SK-N-SH (cell line): ENCODE data around the gene TTC3. TPM values are rescaled to one million over a fixed set of nuclear protein-coding genes. Genes with fewer than 3 reads are reported as not detected.

Experiments used
- CTCF ChIA-PET: fragments of 300-600, 350-600 bp; formaldehyde crosslinking; extraction: SDS; loops from one replicate; lab custom pipeline; 2021; lab: Yijun Ruan, JAX
- POLR2A ChIA-PET: fragments of 350-600 bp; sonication (Branson Sonifier 250); formaldehyde crosslinking; extraction: SDS; loops from one replicate; lab custom pipeline; 2020; ENCODE audit warnings: antibody characterized with exemption, inconsistent platforms; lab: Yijun Ruan, JAX
- DNase-seq: peaks from one replicate; pipeline ENCODE4 v3.0.0; 2012
- H2AFZ ChIP-seq: fragments of 200-600 bp; sonication (generic); 2 replicates; pipeline ENCODE4 v1.8.1; 2016; ENCODE audit warnings: antibody characterized with exemption, mild to moderate bottlenecking, low read depth
- H3F3A ChIP-seq: fragments of 200-600 bp; sonication (generic); replicated peaks from 2 replicates; pipeline ENCODE3; 2016; ENCODE audit warnings: antibody characterized with exemption, mild to moderate bottlenecking; ENCODE audit not compliant: insufficient read depth
- H3K27ac ChIP-seq, 2 experiments: fragments of 200-500 bp in 1 of 2; fragments of 200-600 bp in 1 of 2; sonication (Bioruptor generic) in 1 of 2; sonication (generic), shearing (Covaris generic) in 1 of 2; 2 replicates each; pipeline versions ENCODE4 v1.5.1 to v1.6.1; 2014 to 2016; ENCODE audit warnings: low read depth in 2 of 2, inconsistent platforms in 1 of 2, low read length in 1 of 2, mild to moderate bottlenecking in 1 of 2, mixed read lengths in 1 of 2
- H3K27me3 ChIP-seq: fragments of 200-600 bp; sonication (generic), shearing (Covaris generic); 2 replicates; pipeline ENCODE4 v1.6.1; 2016; ENCODE audit warnings: mixed run types; ENCODE audit not compliant: insufficient read depth
- H3K36me3 ChIP-seq, 2 experiments: fragments of 200-500 bp in 1 of 2; fragments of 200-600 bp in 1 of 2; sonication (Bioruptor generic) in 1 of 2; sonication (generic) in 1 of 2; replicated peaks in 1 of 2; 2 replicates each; pipeline versions ENCODE3 to v1.5.1; 2014 to 2016; ENCODE audit warnings: low read length in 1 of 2, mild to moderate bottlenecking in 1 of 2; ENCODE audit not compliant: insufficient read depth in 2 of 2, control insufficient read depth in 1 of 2
- H3K4me1 ChIP-seq, 2 experiments: fragments of 200-500 bp in 1 of 2; fragments of 200-600 bp in 1 of 2; sonication (Bioruptor generic) in 1 of 2; sonication (generic), shearing (Covaris generic) in 1 of 2; 2 replicates each; pipeline versions ENCODE4 v1.5.1 to v1.6.1; 2014 to 2016; ENCODE audit warnings: low read depth in 1 of 2, low read length in 1 of 2, mixed run types in 1 of 2; ENCODE audit not compliant: insufficient read depth in 2 of 2, control insufficient read depth in 1 of 2
- H3K4me2 ChIP-seq: fragments of 200-600 bp; sonication (generic), shearing (Covaris generic); 2 replicates; pipeline ENCODE4 v1.6.1; 2017; ENCODE audit warnings: mixed run types
- H3K4me3 ChIP-seq, 2 experiments: fragments of 200-500 bp in 1 of 2; fragments of 200-600 bp in 1 of 2; sonication (Bioruptor generic) in 1 of 2; sonication (generic), shearing (Covaris generic) in 1 of 2; 2 replicates each; pipeline versions ENCODE4 v1.5.1 to v1.8.1; 2014 to 2016; ENCODE audit warnings: low read depth in 2 of 2, inconsistent platforms in 1 of 2, low read length in 1 of 2, mild to moderate bottlenecking in 1 of 2, mixed read lengths in 1 of 2, moderate library complexity in 1 of 2
- H3K79me2 ChIP-seq: fragments of 200-600 bp; sonication (generic); 2 replicates; pipeline ENCODE4 v1.8.1; 2017; ENCODE audit warnings: mild to moderate bottlenecking; ENCODE audit not compliant: insufficient read depth
- H3K9ac ChIP-seq: fragments of 200-600 bp; sonication (generic); 2 replicates; pipeline ENCODE4 v1.6.1; 2017; ENCODE audit warnings: mixed run types
- H3K9me2 ChIP-seq: fragments of 200-600 bp; sonication (generic); 2 replicates; pipeline ENCODE4 v1.6.1; 2017; ENCODE audit warnings: mixed run types
- H3K9me3 ChIP-seq: fragments of 200-600 bp; sonication (generic); 2 replicates; pipeline ENCODE4 v1.6.1; 2017; ENCODE audit warnings: mixed run types, mild to moderate bottlenecking, moderate library complexity
- H4K20me1 ChIP-seq: fragments of 200-600 bp; sonication (generic); 2 replicates; pipeline ENCODE4 v1.6.1; 2017; ENCODE audit warnings: mild to moderate bottlenecking, mixed run types; ENCODE audit not compliant: insufficient read depth
- CTCF ChIP-seq: fragments of 200-600 bp; sonication (generic); IDR thresholded peaks from 2 replicates; pipeline ENCODE4 v1.6.1; 2017; ENCODE audit warnings: antibody characterized with exemption, mild to moderate bottlenecking, moderate library complexity
- ELF1 ChIP-seq: IDR thresholded peaks from 2 replicates; pipeline ENCODE4 v1.4.0; 2012
- EP300 ChIP-seq, 2 experiments: IDR thresholded peaks; 2 replicates each; pipeline versions ENCODE4 v1.4.0 to v1.6.1; 2012; ENCODE audit warnings: borderline replicate concordance in 1 of 2, low read depth in 1 of 2, low read length in 1 of 2
- FOSL2 ChIP-seq: IDR thresholded peaks from 2 replicates; pipeline ENCODE4 v1.4.0; 2012; ENCODE audit warnings: low read depth, mild to moderate bottlenecking, moderate library complexity, borderline replicate concordance
- FOXJ3 ChIP-seq: sonication (generic); formaldehyde crosslinking; IDR thresholded peaks from 2 replicates; pipeline ENCODE4 v1.5.1; 2020; ENCODE audit warnings: mild to moderate bottlenecking, missing genetic modification reagents
- FOXM1 ChIP-seq: IDR thresholded peaks from 2 replicates; pipeline ENCODE4 v1.4.0; 2012; ENCODE audit warnings: low read depth, mild to moderate bottlenecking
- MEF2A ChIP-seq: IDR thresholded peaks from 2 replicates; pipeline ENCODE4 v1.4.0; 2012; ENCODE audit warnings: low read depth, borderline replicate concordance
- MXI1 ChIP-seq: IDR thresholded peaks from 2 replicates; pipeline ENCODE4 v1.6.1; 2012; ENCODE audit warnings: mild to moderate bottlenecking, low read depth, low read length, improper control_type of control experiment
- NFIC ChIP-seq: IDR thresholded peaks from 2 replicates; pipeline ENCODE4 v1.4.0; 2012; ENCODE audit warnings: borderline replicate concordance
- PBX3 ChIP-seq: IDR thresholded peaks from 2 replicates; pipeline ENCODE4; 2012
- POLR2AphosphoS5 ChIP-seq: IDR thresholded peaks from 2 replicates; pipeline ENCODE4 v1.6.1; 2012; ENCODE audit warnings: low read depth, low read length
- RAD21 ChIP-seq: IDR thresholded peaks from 2 replicates; pipeline ENCODE4 v1.6.1; 2012; ENCODE audit warnings: mild to moderate bottlenecking, low read length
- REST ChIP-seq: IDR thresholded peaks from 2 replicates; pipeline ENCODE4 v1.6.1; 2012; ENCODE audit warnings: mild to moderate bottlenecking, low read depth, low read length, moderate library complexity
- USF1 ChIP-seq: IDR thresholded peaks from 2 replicates; pipeline ENCODE4 v1.4.0; 2012; ENCODE audit warnings: low read depth, borderline replicate concordance
- YY1 ChIP-seq: IDR thresholded peaks from 2 replicates; pipeline ENCODE4 v1.4.0; 2012; ENCODE audit warnings: low read depth, mild to moderate bottlenecking
- WGBS: methylation state at CpG from one replicate; pipeline ENCODE4 v1.1.6; 2017; ENCODE audit warnings: low lambda C conversion rate; 5-methylcytosine and 5-hydroxymethylcytosine counted together
- polyA plus RNA-seq, 3 experiments: library from polyadenylated mRNA; depleted of rRNA; stranded (reverse); fragments of >200 nt; gene quantifications; 2 replicates each; pipeline ENCODE4 v1.2.3, GENCODE V29; 2012

TTC3 gene
- polyA plus RNA-seq, 1 of the 3 experiments (the other 2 are of a cell fraction): 35.7 TPM

DNA sequence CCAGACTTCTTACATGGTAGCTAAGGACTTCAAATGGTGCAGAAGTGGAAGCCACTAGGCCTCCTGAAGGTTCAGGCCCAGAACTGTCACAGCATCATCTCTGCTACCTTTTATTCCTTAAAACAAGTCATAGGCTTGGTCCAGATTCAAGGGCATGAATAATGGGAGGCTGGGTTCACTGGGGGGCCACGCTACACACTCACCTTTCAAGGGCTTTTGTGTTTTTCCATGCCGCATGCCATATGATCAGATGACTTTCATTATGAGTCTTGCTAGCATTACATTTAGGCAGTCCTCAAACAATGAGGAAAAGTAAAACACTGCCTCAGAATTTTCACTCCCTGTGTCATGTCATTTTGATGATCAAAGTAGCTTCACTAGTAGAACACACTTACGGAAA lies 110.7 kb downstream of the TTC3 start:
- Histone ChIP-seq H4K20me1 (no peaks in the 10 kb centered on the region), H3K36me3 (peaks cover 53 to 68% of the 10 kb centered on the region in 2 experiments), H3K27ac (no peak overlapping the region; a peak in 1 of 4 replicates), H3K9me3 (no peaks in the 10 kb centered on the region), H3K4me2 (no peak overlapping the region), H2AFZ (no peak overlapping the region), H3K4me3 (no peak overlapping the region), H3K27me3 (no peaks in the 10 kb centered on the region), H3F3A (peaks cover 4% of the 10 kb centered on the region), H3K79me2 (peaks cover 7% of the 10 kb centered on the region; the same call in 1 of the 2 replicates), H3K4me1 (no peaks in the 10 kb centered on the region), H3K9ac (no peak overlapping the region), H3K9me2 (no peaks in the 10 kb centered on the region)
- no peak for TF ChIP-seq POLR2AphosphoS5
- no peak for TF ChIP-seq REST
- TF ChIP-seq EP300 (IDR thresholded peaks at IDR 0.05; ENCODE audit: borderline replicate concordance in 1 of 2, low read depth in 1 of 2, low read length in 1 of 2): no peak
- no peak for TF ChIP-seq CTCF
- TF ChIP-seq USF1: no peak
- POLR2A ChIA-PET: no interaction called here
- no peak for DNase-seq
- CTCF ChIA-PET: interaction anchor here (1.5 kb wide), 1 partner anchor 10 kb away, joined by 5 read pairs; no protein-coding TSS in a partner anchor
- 100% methylated on average over 3 of the region's 3 CpGs for WGBS

DNA sequence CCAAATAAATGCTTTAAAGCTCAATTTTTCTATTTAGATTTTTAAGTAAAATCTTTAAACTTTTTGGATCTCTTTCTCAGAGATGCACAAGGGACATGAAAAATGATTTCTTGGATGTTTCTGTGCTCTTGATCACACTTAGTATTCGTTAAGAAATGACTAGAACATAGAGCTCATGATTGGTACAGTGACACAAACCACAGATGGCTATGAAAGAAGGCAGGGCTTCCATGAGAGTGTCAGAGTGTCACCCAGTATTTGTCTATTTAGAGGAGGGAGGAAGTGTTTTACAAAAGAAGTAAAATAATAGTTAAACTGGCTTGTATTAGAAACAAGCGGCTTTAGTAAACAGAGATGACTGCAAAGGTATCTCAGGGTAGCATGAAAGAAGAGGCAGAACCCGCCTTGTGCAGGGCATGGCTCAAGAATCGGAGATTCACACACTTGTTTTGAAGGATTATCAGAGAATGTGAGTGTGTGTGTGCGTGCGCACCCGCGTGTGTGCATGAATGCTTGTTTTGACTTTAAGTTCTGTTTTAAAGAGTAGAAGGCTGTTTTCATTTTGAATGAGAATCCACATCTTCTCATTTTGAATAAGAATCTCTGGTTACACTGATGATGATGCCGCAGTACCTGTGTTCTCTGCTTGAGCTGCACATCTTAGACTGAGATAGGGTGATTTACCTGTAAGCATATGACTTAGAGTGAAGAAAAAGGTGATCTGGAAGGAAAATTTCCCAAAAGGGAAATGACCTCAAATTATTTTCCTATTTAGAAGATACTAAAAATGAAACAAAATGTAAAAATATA lies 111.9 kb downstream of the TTC3 start:
- 96% methylated on average over 9 of the region's 9 CpGs for WGBS
- Histone ChIP-seq H3K79me2 (peaks cover 7% of the 10 kb centered on the region; the same call in 1 of the 2 replicates), H3F3A (peaks cover 4% of the 10 kb centered on the region), H3K27ac (no peak overlapping the region), H3K4me2 (no peak overlapping the region), H3K4me1 (no peaks in the 10 kb centered on the region), H2AFZ (no peak overlapping the region), H3K9me2 (no peaks in the 10 kb centered on the region), H3K36me3 (peaks cover 62 to 63% of the 10 kb centered on the region in 2 experiments), H4K20me1 (no peaks in the 10 kb centered on the region), H3K4me3 (no peak overlapping the region), H3K9ac (no peak overlapping the region), H3K27me3 (no peaks in the 10 kb centered on the region), H3K9me3 (no peaks in the 10 kb centered on the region)
- DNase-seq: no peak
- ChIA-PET POLR2A (no interaction called here), CTCF (no interaction called here)
- TF ChIP-seq FOSL2: no peak
- TF ChIP-seq FOXJ3 (CRISPR knock-in tag): no peak
- no peak for TF ChIP-seq NFIC
- no peak for TF ChIP-seq RAD21
- no peak for TF ChIP-seq ELF1
- TF ChIP-seq FOXM1: no peak
- TF ChIP-seq PBX3: no peak
- no peak for TF ChIP-seq YY1
- no peak for TF ChIP-seq CTCF
- TF ChIP-seq MXI1: no peak
- no peak for TF ChIP-seq MEF2A
